ENCODE data around the gene IL2RG. TPM values are rescaled to one million over a fixed set of nuclear protein-coding genes. Genes with fewer than 3 reads are reported as not detected.

Gene IL2RG
- total RNA-seq, 1 donor from 2014 or later, result not detected

- DNase-seq (ENCODE audit: low read depth), result no peak
- Histone ChIP-seq H3K36me3 (ENCODE audit: control insufficient read depth, insufficient read depth, low read length) (peaks cover 7% of the 10 kb centered on the region), H3K4me3 (ENCODE audit: low read depth, low read length) (no peak overlapping the region), H3K27me3 (ENCODE audit: control insufficient read depth, insufficient read depth, low read length) (no peaks in the 10 kb centered on the region)
- no peak for FAIRE-seq
- TF ChIP-seq, protein P1, sequence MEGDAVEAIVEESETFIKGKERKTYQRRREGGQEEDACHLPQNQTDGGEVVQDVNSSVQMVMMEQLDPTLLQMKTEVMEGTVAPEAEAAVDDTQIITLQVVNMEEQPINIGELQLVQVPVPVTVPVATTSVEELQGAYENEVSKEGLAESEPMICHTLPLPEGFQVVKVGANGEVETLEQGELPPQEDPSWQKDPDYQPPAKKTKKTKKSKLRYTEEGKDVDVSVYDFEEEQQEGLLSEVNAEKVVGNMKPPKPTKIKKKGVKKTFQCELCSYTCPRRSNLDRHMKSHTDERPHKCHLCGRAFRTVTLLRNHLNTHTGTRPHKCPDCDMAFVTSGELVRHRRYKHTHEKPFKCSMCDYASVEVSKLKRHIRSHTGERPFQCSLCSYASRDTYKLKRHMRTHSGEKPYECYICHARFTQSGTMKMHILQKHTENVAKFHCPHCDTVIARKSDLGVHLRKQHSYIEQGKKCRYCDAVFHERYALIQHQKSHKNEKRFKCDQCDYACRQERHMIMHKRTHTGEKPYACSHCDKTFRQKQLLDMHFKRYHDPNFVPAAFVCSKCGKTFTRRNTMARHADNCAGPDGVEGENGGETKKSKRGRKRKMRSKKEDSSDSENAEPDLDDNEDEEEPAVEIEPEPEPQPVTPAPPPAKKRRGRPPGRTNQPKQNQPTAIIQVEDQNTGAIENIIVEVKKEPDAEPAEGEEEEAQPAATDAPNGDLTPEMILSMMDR (IDR thresholded peaks at IDR 0.05; ENCODE audit: insufficient read depth, low read length, severe bottlenecking), result no peak
Measured at GRCh38 chrX:71140440-71140839, 29.1 kb upstream of the IL2RG start.

DNA sequence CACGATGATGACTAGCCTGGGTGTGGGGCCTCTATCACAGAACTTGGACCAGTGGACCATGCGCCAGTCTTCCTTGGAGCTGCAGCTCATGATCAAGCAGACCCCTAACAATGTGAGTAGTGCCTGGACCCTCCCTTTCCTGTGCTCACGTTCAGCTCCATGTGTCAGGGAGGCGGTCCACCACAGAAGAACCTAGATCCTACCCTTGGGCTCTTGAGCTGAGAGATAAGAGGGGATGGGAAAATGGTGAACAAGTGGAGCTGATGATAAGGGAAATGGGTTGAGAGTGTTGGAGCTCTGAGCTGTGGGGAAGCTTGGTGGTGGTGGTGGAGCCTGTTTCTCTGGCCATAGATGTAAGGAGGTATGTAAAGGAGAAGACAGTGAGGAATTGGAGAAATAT lies 20.1 kb upstream of the IL2RG start:
- Histone ChIP-seq H3K36me3 (ENCODE audit: control insufficient read depth, insufficient read depth, low read length) (peaks cover 13% of the 10 kb centered on the region), H3K4me3 (ENCODE audit: low read depth, low read length) (no peak overlapping the region), H3K27me3 (ENCODE audit: control insufficient read depth, insufficient read depth, low read length) (no peaks in the 10 kb centered on the region)
- FAIRE-seq, result no peak
- TF ChIP-seq, protein P1 (IDR thresholded peaks at IDR 0.05; ENCODE audit: insufficient read depth, low read length, severe bottlenecking), result no peak
- no peak for DNase-seq (ENCODE audit: low read depth)

DNA sequence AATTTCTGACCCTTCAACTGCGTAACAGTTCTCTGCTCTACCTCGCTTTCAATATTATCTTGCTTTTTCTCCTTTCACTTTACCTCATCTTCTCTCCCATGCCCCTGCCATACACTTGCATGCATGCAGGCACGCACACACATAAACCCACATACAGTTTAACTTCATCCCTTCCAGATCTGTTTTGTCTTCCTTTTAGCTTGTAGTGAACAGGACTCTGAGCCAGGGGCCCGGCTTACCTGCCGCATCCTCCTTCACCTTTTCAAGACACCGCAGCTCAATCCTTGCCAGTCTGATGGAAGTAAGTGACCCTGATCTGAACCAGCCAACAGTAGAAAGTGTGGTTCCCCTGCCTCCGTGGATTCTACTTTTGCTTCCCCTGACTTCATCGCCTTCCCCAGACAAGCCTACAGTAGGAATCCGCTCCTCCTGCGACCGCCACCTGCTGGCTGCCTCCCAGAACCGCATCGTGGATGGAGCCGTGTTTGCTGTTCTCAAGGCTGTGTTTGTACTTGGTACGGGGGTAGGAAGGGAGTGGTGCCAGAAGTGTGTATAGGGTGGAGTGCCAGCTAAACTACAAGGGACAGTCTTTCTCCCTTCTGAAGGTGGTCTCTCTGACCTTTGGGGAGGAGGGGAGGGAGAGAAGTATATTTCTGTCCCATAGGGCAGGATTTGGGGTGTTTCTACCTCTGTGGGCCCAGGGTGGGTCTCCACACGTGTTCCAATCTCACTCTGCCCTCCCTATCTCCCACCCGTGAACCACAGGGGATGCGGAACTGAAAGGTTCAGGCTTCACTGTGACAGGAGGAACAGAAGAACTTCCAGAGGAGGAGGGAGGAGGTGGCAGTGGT lies 17.8 kb upstream of the IL2RG start:
- no peak overlapping the region for H3K4me3 ChIP-seq (ENCODE audit: low read depth, low read length)
- DNase-seq (ENCODE audit: low read depth), result peak; percentile 31
- peaks cover 14% of the 10 kb centered on the region for H3K36me3 ChIP-seq (ENCODE audit: control insufficient read depth, insufficient read depth, low read length)
- TF ChIP-seq, protein P1 (IDR thresholded peaks at IDR 0.05; ENCODE audit: insufficient read depth, low read length, severe bottlenecking), result peak; percentile 78
- FAIRE-seq, result peak; percentile 13
- no peaks in the 10 kb centered on the region for H3K27me3 ChIP-seq (ENCODE audit: control insufficient read depth, insufficient read depth, low read length)

DNA sequence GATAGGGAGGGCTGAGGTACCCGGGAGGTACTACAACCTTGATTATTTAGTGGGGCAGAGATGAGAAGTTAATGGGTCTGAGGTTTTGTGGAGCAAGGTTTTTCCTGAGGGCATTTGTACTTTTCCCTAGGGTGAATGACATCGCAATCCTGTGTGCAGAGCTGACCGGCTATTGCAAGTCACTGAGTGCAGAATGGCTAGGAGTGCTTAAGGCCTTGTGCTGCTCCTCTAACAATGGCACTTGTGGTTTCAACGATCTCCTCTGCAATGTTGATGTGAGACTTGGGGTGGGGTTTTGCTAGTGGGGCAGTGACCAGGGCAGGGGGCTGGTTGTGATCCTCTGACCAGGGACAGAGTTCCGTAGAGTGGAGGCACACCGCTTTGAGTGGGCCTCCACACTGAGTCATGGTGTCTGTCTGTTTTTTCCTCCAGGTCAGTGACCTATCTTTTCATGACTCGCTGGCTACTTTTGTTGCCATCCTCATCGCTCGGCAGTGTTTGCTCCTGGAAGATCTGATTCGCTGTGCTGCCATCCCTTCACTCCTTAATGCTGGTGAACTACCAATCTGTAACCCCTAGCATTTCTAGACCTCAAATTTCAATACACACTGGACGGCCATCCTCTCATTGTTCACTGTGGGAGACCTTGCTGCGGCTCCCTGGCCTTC lies 16.9 kb upstream of the IL2RG start:
- no peaks in the 10 kb centered on the region for H3K27me3 ChIP-seq (ENCODE audit: control insufficient read depth, insufficient read depth, low read length)
- TF ChIP-seq, protein P1 (IDR thresholded peaks at IDR 0.05; ENCODE audit: insufficient read depth, low read length, severe bottlenecking), result no peak
- H3K4me3 ChIP-seq (ENCODE audit: low read depth, low read length), result no peak overlapping the region
- FAIRE-seq (no peak), DNase-seq (ENCODE audit: low read depth) (no peak)
- peaks cover 15% of the 10 kb centered on the region for H3K36me3 ChIP-seq (ENCODE audit: control insufficient read depth, insufficient read depth, low read length)

DNA sequence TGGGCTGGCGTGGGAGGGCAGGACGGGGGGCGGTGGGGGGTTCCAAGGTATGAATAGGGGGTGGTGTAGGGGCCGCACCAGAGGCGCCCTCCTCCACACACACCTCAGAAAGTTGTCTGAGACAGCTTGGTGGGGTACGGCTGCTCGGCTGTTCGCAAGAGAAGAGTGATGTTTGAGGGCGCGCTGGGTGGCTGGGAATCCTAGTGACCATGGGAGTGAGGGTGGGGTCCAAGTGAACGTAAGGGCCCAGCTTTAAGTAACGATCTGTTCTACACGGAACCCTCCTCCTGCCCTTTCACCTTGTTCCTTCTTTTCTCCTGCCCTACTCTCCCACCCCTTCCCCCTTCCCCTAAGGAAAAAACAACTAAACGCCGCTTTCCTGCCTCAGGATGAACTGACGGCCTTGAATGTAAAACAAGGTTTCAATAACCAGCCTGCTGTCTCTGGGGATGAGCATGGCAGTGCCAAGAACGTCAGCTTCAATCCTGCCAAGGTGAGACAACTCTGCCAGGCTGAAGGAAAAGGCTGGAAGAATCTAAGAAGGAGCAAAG lies 7.7 kb upstream of the IL2RG start:
- no peak for FAIRE-seq
- TF ChIP-seq, protein P1 (IDR thresholded peaks at IDR 0.05; ENCODE audit: insufficient read depth, low read length, severe bottlenecking), result no peak

More for the DNA sequence above, 7.7 kb upstream of the IL2RG start:
- Histone ChIP-seq H3K4me3 (ENCODE audit: low read depth, low read length) (peak overlapping the region; percentile 58), H3K36me3 (ENCODE audit: control insufficient read depth, insufficient read depth, low read length) (peaks cover 6% of the 10 kb centered on the region), H3K27me3 (ENCODE audit: control insufficient read depth, insufficient read depth, low read length) (no peaks in the 10 kb centered on the region)
- DNase-seq (ENCODE audit: low read depth), result no peak
